Testis (tissue), 3 donors: ENCODE data around the gene SEMA4D. TPM values are rescaled to one million over a fixed set of nuclear protein-coding genes. Genes with fewer than 3 reads are reported as not detected.

Experiments
- DNase-seq: peaks from one replicate; pipeline ENCODE4 v3.0.0-alpha.2; 2019
- H3K27ac ChIP-seq, 2 donors: fragments of 200-600 bp; sonication (generic); one replicate each; pipeline ENCODE4 v1.5.1; 2019
- H3K27me3 ChIP-seq: fragments of 200-600 bp; sonication (generic); one replicate; pipeline ENCODE4 v1.5.1; 2019
- H3K36me3 ChIP-seq: fragments of 200-600 bp; sonication (generic); one replicate; pipeline ENCODE4 v1.5.1; 2017; ENCODE audit warnings: low read depth; ENCODE audit errors: missing control alignments
- H3K4me1 ChIP-seq: fragments of 200-600 bp; sonication (generic); one replicate; pipeline ENCODE4 v1.5.1; 2019
- H3K4me3 ChIP-seq, 2 donors: fragments of 200-600 bp; sonication (generic); one replicate each; pipeline ENCODE4 v1.5.1; 2017 to 2019
- H3K9me3 ChIP-seq: fragments of 200-600 bp; sonication (generic); one replicate; pipeline ENCODE4 v1.5.1; 2017
- CTCF ChIP-seq, 3 experiments: fragments of 450-650 bp in 2 of 3; fragments of 200-600 bp in 1 of 3; sonication (generic) in 1 of 3; IDR thresholded peaks; one replicate each; pipeline ENCODE4 v1.5.1; 2016 to 2019; ENCODE audit warnings: antibody characterized with exemption in 3 of 3, mild to moderate bottlenecking in 2 of 3, moderate library complexity in 1 of 3
- POLR2A ChIP-seq: fragments of 450-650 bp; IDR thresholded peaks from one replicate; pipeline ENCODE4 v1.6.1; 2017; ENCODE audit warnings: antibody characterized with exemption, mild to moderate bottlenecking, moderate library complexity
- whole genome bisulfite sequencing, 2 donors: methylation state at CpG; one replicate each; pipeline ENCODE4 v1.1.5; 2018; 5-methylcytosine and 5-hydroxymethylcytosine counted together
- intact Hi-C: fragments of 100-400 bp; cut with DNase I; formaldehyde crosslinking; loops from one replicate; pipeline ENCODE4 v1.15.1; 2023; ENCODE audit warnings: low total_unique reads
- polyA plus RNA-seq: library from polyadenylated mRNA; stranded (reverse); fragments of 350-450 nt; fragmentation: Illumina TruSeq; extraction: RNeasy Lipid Tissue Mini Kit (QIAGEN cat#74804); gene quantifications from one replicate; pipeline ENCODE4 v1.2.3, GENCODE V29; 2014; ENCODE audit warnings: low read depth, low replicate concordance; ENCODE audit not compliant: insufficient read depth
- total RNA-seq, 2 donors: library from RNA; depleted of rRNA; stranded (reverse); fragments of >200 nt; gene quantifications; one replicate each; pipeline ENCODE4 v1.2.3, GENCODE V29; 2016

SEMA4D gene
- total and polyA plus RNA-seq, 3 donors from 2014 or later = 26.2 to 53.1 (median 38.7) TPM

GRCh38 chr9:89370593-89370992 is 127.3 kb downstream of the SEMA4D start:
- H3K36me3 ChIP-seq = no peaks in the 10 kb centered on the region
- H3K4me3 ChIP-seq = no peak overlapping the region
- H3K27ac ChIP-seq = no peak overlapping the region
- H3K27me3 ChIP-seq = no peaks in the 10 kb centered on the region
- DNase-seq = no peak
- intact Hi-C loops = no loop called here
- no peaks in the 10 kb centered on the region for H3K4me1 ChIP-seq
- H3K9me3 ChIP-seq = no peaks in the 10 kb centered on the region
- 74 to 90% methylated on average over 6 of the region's 6 CpGs for WGBS, 2 donors
- TF ChIP-seq CTCF (IDR thresholded peaks at IDR 0.05) (no peak), POLR2A (no peak)

- TF ChIP-seq CTCF (IDR thresholded peaks at IDR 0.05) (no peak), POLR2A (no peak)
- DNase-seq = no peak
- Histone ChIP-seq H3K4me3 (no peak overlapping the region), H3K36me3 (no peaks in the 10 kb centered on the region), H3K9me3 (no peaks in the 10 kb centered on the region), H3K27me3 (no peaks in the 10 kb centered on the region), H3K4me1 (no peaks in the 10 kb centered on the region), H3K27ac (no peak overlapping the region)
- 79 to 86% methylated on average over 8 of the region's 8 CpGs for WGBS, 2 donors
- intact Hi-C loops = no loop called here
Measured at GRCh38 chr9:89368978-89369377, 128.9 kb downstream of the SEMA4D start.

- TF ChIP-seq CTCF (IDR thresholded peaks at IDR 0.05) = no peak
- no peaks in the 10 kb centered on the region for H3K36me3 ChIP-seq
- H3K9me3 ChIP-seq = no peaks in the 10 kb centered on the region
- H3K27ac ChIP-seq = no peak overlapping the region
- H3K4me1 ChIP-seq = no peaks in the 10 kb centered on the region
- intact Hi-C loops = no loop called here
- WGBS, 2 donors = 80 to 91% methylated on average over 6 to 7 of the region's 7 CpGs
- DNase-seq = no peak
- H3K27me3 ChIP-seq = no peaks in the 10 kb centered on the region
- no peak overlapping the region for H3K4me3 ChIP-seq
Measured at GRCh38 chr9:89368550-89368949, 129.4 kb downstream of the SEMA4D start.

GRCh38 chr9:89367726-89368437 is 130.0 kb downstream of the SEMA4D start:
- no peaks in the 10 kb centered on the region for H3K9me3 ChIP-seq
- no peaks in the 10 kb centered on the region for H3K27me3 ChIP-seq
- no peaks in the 10 kb centered on the region for H3K36me3 ChIP-seq
- intact Hi-C loops = no loop called here
- H3K27ac ChIP-seq = no peak overlapping the region
- H3K4me1 ChIP-seq = no peaks in the 10 kb centered on the region
- H3K4me3 ChIP-seq = no peak overlapping the region
- no peak for TF ChIP-seq CTCF (IDR thresholded peaks at IDR 0.05)
- TF ChIP-seq POLR2A = no peak
- no peak for DNase-seq
- 83 to 89% methylated on average over 9 to 14 of the region's 14 CpGs for WGBS, 2 donors

GRCh38 chr9:89367281-89367680 is 130.6 kb downstream of the SEMA4D start:
- no peak for DNase-seq
- Histone ChIP-seq H3K4me1 (no peaks in the 10 kb centered on the region), H3K4me3 (no peak overlapping the region), H3K9me3 (no peaks in the 10 kb centered on the region), H3K27ac (no peak overlapping the region), H3K36me3 (no peaks in the 10 kb centered on the region), H3K27me3 (no peaks in the 10 kb centered on the region)
- no peak for TF ChIP-seq POLR2A
- TF ChIP-seq CTCF (IDR thresholded peaks at IDR 0.05) = no peak
- 80 to 100% methylated on average over 3 to 4 of the region's 4 CpGs for WGBS, 2 donors
- intact Hi-C loops = no loop called here
